Measurements from ENCODE around the gene TMEM41B.

TMEM41B gene

DNA sequence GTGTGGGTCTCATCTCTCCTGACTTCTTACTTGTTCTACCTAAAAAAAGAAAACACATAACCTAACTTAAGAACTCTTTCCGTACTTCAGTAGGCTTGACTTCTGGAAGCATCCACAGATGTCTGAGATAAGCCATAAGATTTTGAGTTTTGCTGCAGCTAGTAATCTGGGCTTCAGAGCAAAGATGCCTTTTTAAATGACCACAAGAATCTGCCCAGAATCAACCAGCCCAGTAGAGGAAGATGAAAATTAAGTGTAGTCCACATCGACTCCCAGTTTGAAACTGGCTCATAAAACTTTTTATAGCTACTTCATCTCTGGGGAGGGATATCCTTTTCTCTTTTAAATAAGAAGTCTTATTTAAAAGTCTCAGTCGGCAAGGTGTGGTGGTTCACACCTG is 60.0 kb downstream of the TMEM41B start:
- H3K4me3 ChIP-seq (ENCODE audit: low read depth in 1 of 2, low read length in 2 of 2), result no peak overlapping the region
- H3K9me3 ChIP-seq (ENCODE audit: insufficient read depth, low read length, severe bottlenecking), result no peaks in the 10 kb centered on the region
- no peak overlapping the region for H2AFZ ChIP-seq (ENCODE audit: low read depth, low read length)
- H3K79me2 ChIP-seq (ENCODE audit: insufficient read depth, low read length), result no peaks in the 10 kb centered on the region
- ATAC-seq (ENCODE audit: insufficient read depth, low read depth) (no peak), DNase-seq (no peak)
- peaks cover 3% of the 10 kb centered on the region; the same call in 1 of the 2 replicates for H4K20me1 ChIP-seq (ENCODE audit: insufficient read depth, low read length)
- no peak for TF ChIP-seq EZH2 (IDR thresholded peaks at IDR 0.05; ENCODE audit: borderline replicate concordance, low read depth, low read length, severe bottlenecking)
- TF ChIP-seq, protein P1, sequence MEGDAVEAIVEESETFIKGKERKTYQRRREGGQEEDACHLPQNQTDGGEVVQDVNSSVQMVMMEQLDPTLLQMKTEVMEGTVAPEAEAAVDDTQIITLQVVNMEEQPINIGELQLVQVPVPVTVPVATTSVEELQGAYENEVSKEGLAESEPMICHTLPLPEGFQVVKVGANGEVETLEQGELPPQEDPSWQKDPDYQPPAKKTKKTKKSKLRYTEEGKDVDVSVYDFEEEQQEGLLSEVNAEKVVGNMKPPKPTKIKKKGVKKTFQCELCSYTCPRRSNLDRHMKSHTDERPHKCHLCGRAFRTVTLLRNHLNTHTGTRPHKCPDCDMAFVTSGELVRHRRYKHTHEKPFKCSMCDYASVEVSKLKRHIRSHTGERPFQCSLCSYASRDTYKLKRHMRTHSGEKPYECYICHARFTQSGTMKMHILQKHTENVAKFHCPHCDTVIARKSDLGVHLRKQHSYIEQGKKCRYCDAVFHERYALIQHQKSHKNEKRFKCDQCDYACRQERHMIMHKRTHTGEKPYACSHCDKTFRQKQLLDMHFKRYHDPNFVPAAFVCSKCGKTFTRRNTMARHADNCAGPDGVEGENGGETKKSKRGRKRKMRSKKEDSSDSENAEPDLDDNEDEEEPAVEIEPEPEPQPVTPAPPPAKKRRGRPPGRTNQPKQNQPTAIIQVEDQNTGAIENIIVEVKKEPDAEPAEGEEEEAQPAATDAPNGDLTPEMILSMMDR (IDR thresholded peaks at IDR 0.05; ENCODE audit: borderline replicate concordance, extremely low read depth, low read length, poor library complexity, severe bottlenecking), result no peak
- H3K4me2 ChIP-seq (ENCODE audit: insufficient read depth, low read length), result no peak overlapping the region
- no peak overlapping the region for H3K9ac ChIP-seq (ENCODE audit: low read depth, low read length)
- peaks cover 24% of the 10 kb centered on the region for H3K4me1 ChIP-seq (ENCODE audit: insufficient read depth, low read length)
- H3K36me3 ChIP-seq (ENCODE audit: insufficient read depth, low read length), result no peaks in the 10 kb centered on the region
- no peaks in the 10 kb centered on the region for H3K27me3 ChIP-seq (ENCODE audit: insufficient read depth, low read length, poor library complexity)
- no peak overlapping the region for H3K27ac ChIP-seq (ENCODE audit: low read length)

DNA sequence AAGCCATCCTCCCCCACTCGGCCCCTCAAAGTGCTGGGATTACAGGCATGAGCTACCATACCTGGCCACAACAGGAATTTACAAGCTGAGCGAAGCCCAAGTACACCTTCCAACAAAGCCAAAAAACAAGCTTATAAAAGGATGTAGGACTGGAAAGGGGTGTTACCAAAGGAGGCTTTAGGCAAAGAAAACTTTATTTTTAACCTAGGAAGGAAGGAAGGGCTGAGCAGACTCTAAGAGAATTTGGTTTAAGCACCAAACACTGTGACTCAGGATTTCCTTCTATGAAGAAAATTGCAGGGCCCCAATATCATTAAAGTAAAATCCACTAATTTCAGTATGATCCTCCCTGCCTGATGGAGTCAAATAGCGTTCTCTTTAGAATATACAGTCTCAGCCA is 61.3 kb downstream of the TMEM41B start:
- no peaks in the 10 kb centered on the region for H3K79me2 ChIP-seq (ENCODE audit: insufficient read depth, low read length)
- TF ChIP-seq, protein P1 (IDR thresholded peaks at IDR 0.05; ENCODE audit: borderline replicate concordance, extremely low read depth, low read length, poor library complexity, severe bottlenecking), result no peak
- TF ChIP-seq EZH2 (IDR thresholded peaks at IDR 0.05; ENCODE audit: borderline replicate concordance, low read depth, low read length, severe bottlenecking), result no peak
- H3K4me2 ChIP-seq (ENCODE audit: insufficient read depth, low read length), result no peak overlapping the region
- H3K27me3 ChIP-seq (ENCODE audit: insufficient read depth, low read length, poor library complexity), result no peaks in the 10 kb centered on the region
- H3K4me3 ChIP-seq (ENCODE audit: low read depth in 1 of 2, low read length in 2 of 2), result no peak overlapping the region
- peaks cover 32% of the 10 kb centered on the region for H3K4me1 ChIP-seq (ENCODE audit: insufficient read depth, low read length)
- H4K20me1 ChIP-seq (ENCODE audit: insufficient read depth, low read length), result peaks cover 7% of the 10 kb centered on the region
- H3K9me3 ChIP-seq (ENCODE audit: insufficient read depth, low read length, severe bottlenecking), result no peaks in the 10 kb centered on the region
- ATAC-seq (ENCODE audit: insufficient read depth, low read depth) (no peak), DNase-seq (no peak)
- H3K9ac ChIP-seq (ENCODE audit: low read depth, low read length), result no peak overlapping the region
- no peak overlapping the region for H2AFZ ChIP-seq (ENCODE audit: low read depth, low read length)
- H3K36me3 ChIP-seq (ENCODE audit: insufficient read depth, low read length), result no peaks in the 10 kb centered on the region
- no peak overlapping the region for H3K27ac ChIP-seq (ENCODE audit: low read length)

DNA sequence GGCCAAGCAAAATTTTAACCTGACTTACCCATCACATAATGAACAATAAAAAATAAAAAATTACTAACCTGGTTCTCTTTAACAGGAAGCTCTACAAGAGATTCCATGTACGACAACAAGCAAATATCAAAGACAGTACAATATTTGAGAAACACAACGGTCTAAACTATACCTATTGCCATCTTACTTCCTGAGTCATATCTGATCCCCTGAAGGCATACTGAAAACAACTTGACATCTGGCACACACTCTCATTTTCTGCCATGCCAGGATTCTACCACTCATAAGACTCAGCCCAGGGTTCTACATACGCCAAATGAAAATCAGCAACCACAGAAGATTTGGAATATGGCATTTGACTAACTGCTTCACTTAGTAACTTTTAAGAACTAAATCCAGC is 63.1 kb downstream of the TMEM41B start:
- no peak overlapping the region for H2AFZ ChIP-seq (ENCODE audit: low read depth, low read length)
- no peaks in the 10 kb centered on the region for H3K79me2 ChIP-seq (ENCODE audit: insufficient read depth, low read length)
- H3K4me3 ChIP-seq (ENCODE audit: low read depth in 1 of 2, low read length in 2 of 2), result no peak overlapping the region
- DNase-seq, result no peak
- H3K4me1 ChIP-seq (ENCODE audit: insufficient read depth, low read length), result peaks cover 32% of the 10 kb centered on the region
- H3K4me2 ChIP-seq (ENCODE audit: insufficient read depth, low read length), result no peak overlapping the region
- H3K27ac ChIP-seq (ENCODE audit: low read length), result no peak overlapping the region; the same call in 1 of the 2 replicates
- H3K9ac ChIP-seq (ENCODE audit: low read depth, low read length), result no peak overlapping the region
- H3K27me3 ChIP-seq (ENCODE audit: insufficient read depth, low read length, poor library complexity), result no peaks in the 10 kb centered on the region
- TF ChIP-seq, protein P1 (IDR thresholded peaks at IDR 0.05; ENCODE audit: borderline replicate concordance, extremely low read depth, low read length, poor library complexity, severe bottlenecking), result no peak
- no peak for TF ChIP-seq EZH2 (IDR thresholded peaks at IDR 0.05; ENCODE audit: borderline replicate concordance, low read depth, low read length, severe bottlenecking)
- no peaks in the 10 kb centered on the region for H3K9me3 ChIP-seq (ENCODE audit: insufficient read depth, low read length, severe bottlenecking)
- ATAC-seq (ENCODE audit: insufficient read depth, low read depth), result no peak
- no peaks in the 10 kb centered on the region for H3K36me3 ChIP-seq (ENCODE audit: insufficient read depth, low read length)
- H4K20me1 ChIP-seq (ENCODE audit: insufficient read depth, low read length), result peaks cover 10% of the 10 kb centered on the region

DNA sequence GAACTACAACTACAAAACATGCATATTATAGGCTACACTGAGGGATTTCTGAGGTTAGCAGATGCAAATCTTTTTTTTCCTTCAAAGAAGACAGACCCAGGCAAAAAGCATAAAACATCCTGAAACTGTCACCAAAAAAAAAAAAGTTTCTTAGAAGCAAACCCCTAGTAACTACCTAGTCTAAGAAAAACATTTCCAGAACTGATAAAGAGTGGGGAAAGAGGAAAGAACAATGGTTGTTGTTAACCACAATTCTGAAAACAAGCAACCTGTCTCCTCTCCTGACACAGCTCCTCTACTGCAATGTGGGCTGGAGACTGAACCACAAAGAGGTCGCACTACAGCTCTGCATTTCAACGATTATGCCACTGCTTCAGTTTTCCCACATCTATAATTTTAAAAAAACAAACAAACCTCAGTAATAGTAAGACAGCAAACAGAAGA is 64.2 kb downstream of the TMEM41B start:
- H3K79me2 ChIP-seq (ENCODE audit: insufficient read depth, low read length), result no peaks in the 10 kb centered on the region

More for the DNA sequence above, 64.2 kb downstream of the TMEM41B start:
- H3K36me3 ChIP-seq (ENCODE audit: insufficient read depth, low read length), result no peaks in the 10 kb centered on the region
- H3K9me3 ChIP-seq (ENCODE audit: insufficient read depth, low read length, severe bottlenecking), result no peaks in the 10 kb centered on the region
- ATAC-seq (ENCODE audit: insufficient read depth, low read depth) (peak; percentile 97), DNase-seq (peak; percentile 75)
- H3K27ac ChIP-seq (ENCODE audit: low read length), result no peak overlapping the region
- peaks cover 10% of the 10 kb centered on the region for H4K20me1 ChIP-seq (ENCODE audit: insufficient read depth, low read length)
- no peak overlapping the region for H2AFZ ChIP-seq (ENCODE audit: low read depth, low read length)
- H3K4me3 ChIP-seq (ENCODE audit: low read depth in 1 of 2, low read length in 2 of 2), result no peak overlapping the region
- TF ChIP-seq EZH2 (IDR thresholded peaks at IDR 0.05; ENCODE audit: borderline replicate concordance, low read depth, low read length, severe bottlenecking), result no peak
- TF ChIP-seq, protein P1 (IDR thresholded peaks at IDR 0.05; ENCODE audit: borderline replicate concordance, extremely low read depth, low read length, poor library complexity, severe bottlenecking), result peak; percentile 44
- no peak overlapping the region for H3K9ac ChIP-seq (ENCODE audit: low read depth, low read length)
- H3K4me2 ChIP-seq (ENCODE audit: insufficient read depth, low read length), result peak overlapping the region; percentile 54; the same call in 1 of the 2 replicates
- no peaks in the 10 kb centered on the region for H3K27me3 ChIP-seq (ENCODE audit: insufficient read depth, low read length, poor library complexity)
- H3K4me1 ChIP-seq (ENCODE audit: insufficient read depth, low read length), result peaks cover 32% of the 10 kb centered on the region

Measured in DND-41 (cell line).